Activated CD8-positive, alpha-beta T cell treated with anti-CD3 and anti-CD28 coated beads for 36 hours (primary cell): Measurements from ENCODE around the gene CFAP298. TPM values are rescaled to one million over a fixed set of nuclear protein-coding genes. Genes with fewer than 3 reads are reported as not detected.
"Not testable (repeated sequence)": the region's sequence is repeated elsewhere in the genome, so short reads cannot be mapped to it uniquely, and the experiment has no call there.

ENCODE experiments used
- ATAC-seq: fragments of 200-7000 bp; cut with Tn5 transposase; one replicate; pipeline ENCODE4 v1.10.0; 2021; ENCODE audit warnings: mild to moderate bottlenecking, moderate library complexity
- CTCF ChIA-PET: fragments of 350-600 bp; sonication (Branson Sonifier 250); formaldehyde crosslinking; loops from one replicate; lab custom pipeline; 2021; ENCODE audit warnings: antibody characterized with exemption; lab: Charles Lee
- POLR2A ChIA-PET: fragments of 350-600 bp; sonication (Branson Sonifier 250); formaldehyde crosslinking; loops from one replicate; lab custom pipeline; 2021; ENCODE audit warnings: antibody characterized with exemption; lab: Charles Lee
- DNase-seq: peaks from one replicate; pipeline ENCODE4 v3.0.0-alpha.2; 2020
- H3K27ac Mint-ChIP-seq: one replicate; pipeline ENCODE4 v1.8.0; 2021; ENCODE audit warnings: mild to moderate bottlenecking, mixed read lengths
- H3K27me3 Mint-ChIP-seq: one replicate; pipeline ENCODE4 v1.8.0; 2021; ENCODE audit warnings: mixed read lengths
- H3K36me3 Mint-ChIP-seq: one replicate; pipeline ENCODE4 v1.8.0; 2021; ENCODE audit warnings: low read depth, mixed read lengths
- H3K4me1 Mint-ChIP-seq: one replicate; pipeline ENCODE4 v1.8.0; 2021; ENCODE audit warnings: low read depth, mixed read lengths
- H3K4me3 Mint-ChIP-seq: one replicate; pipeline ENCODE4 v1.8.0; 2021; ENCODE audit warnings: mild to moderate bottlenecking, moderate library complexity, mixed read lengths
- H3K9me3 Mint-ChIP-seq: one replicate; pipeline ENCODE4 v1.8.0; 2021; ENCODE audit warnings: mixed read lengths
- CTCF ChIP-seq: fragments of 200-600 bp; IDR thresholded peaks from one replicate; pipeline ENCODE4 v1.8.0; 2022; ENCODE audit warnings: antibody characterized with exemption, mild to moderate bottlenecking
- intact Hi-C: fragments of 100-400 bp; cut with micrococcal nuclease; formaldehyde crosslinking; loops from one replicate; pipeline ENCODE4 v1.10.0; 2022
- total RNA-seq, 2 experiments: library from RNA; stranded (reverse); gene quantifications; one replicate each; pipeline ENCODE4 v1.2.3, GENCODE V29; 2021

Gene CFAP298
- 10 to 100 TPM; 36.2 to 39.5 TPM for total RNA-seq

- peak within 1 kb of the TSS; percentile 81 for H3K27ac Mint-ChIP-seq
- H3K9me3 Mint-ChIP-seq, result no peaks in the 10 kb centered on the region
- peaks cover 10% of the 10 kb centered on the region for H3K4me1 Mint-ChIP-seq
- TF ChIP-seq CTCF, result no peak
- no peaks in the 10 kb centered on the region for H3K27me3 Mint-ChIP-seq
- peak; percentile 92 for ATAC-seq
- H3K4me3 Mint-ChIP-seq, result peak within 1 kb of the TSS; percentile 99
- peaks cover 14% of the 10 kb centered on the region for H3K36me3 Mint-ChIP-seq
- peak; percentile 93 for DNase-seq
- ChIA-PET CTCF (interaction anchor here (0.6 to 5.4 kb wide), 9 partner anchors 12 to 243 kb away, joined by 3 to 67 read pairs (median 3); partner anchors contain the start of gene URB1), POLR2A (interaction anchor here (0.6 to 1.9 kb wide), 7 partner anchors 16 to 333 kb away, joined by 3 to 8 read pairs (median 3); partner anchors contain the start of genes EVA1C and MIS18A)
- intact Hi-C loops, result no loop called here
Observed at GRCh38 chr21:32612075-32612998, at the start of gene CFAP298. Gene CFAP298 (minus strand): TSS chr21:32612377. CDS start chr21:32612243, 134 bp downstream.

- H3K27me3 Mint-ChIP-seq, H3K4me3 Mint-ChIP-seq, POLR2A ChIA-PET, ATAC-seq, H3K4me1 Mint-ChIP-seq, H3K27ac Mint-ChIP-seq, intact Hi-C loops, DNase-seq: not testable (repeated sequence)
- Mint-ChIP-seq H3K36me3 (peaks cover 44% of the 10 kb centered on the region), H3K9me3 (peaks cover 17% of the 10 kb centered on the region)
- CTCF ChIA-PET, result interaction anchor here (0.6 kb wide), 1 partner anchor 145 kb away, joined by 3 read pairs; no protein-coding TSS in a partner anchor
Observed at GRCh38 chr21:32661026-32661782, 49.0 kb upstream of the CFAP298 start.

- Mint-ChIP-seq H3K27me3 (no peaks in the 10 kb centered on the region), H3K4me1 (no peaks in the 10 kb centered on the region), H3K27ac (no peak overlapping the region), H3K4me3 (no peak overlapping the region), H3K36me3 (peaks cover 20% of the 10 kb centered on the region), H3K9me3 (no peaks in the 10 kb centered on the region)
- ChIA-PET CTCF (interaction anchor here (0.9 to 3.3 kb wide), 3 partner anchors 13 to 167 kb away, joined by 3 to 20 read pairs (median 6); no protein-coding TSS in a partner anchor), POLR2A (interaction anchor here (1.5 kb wide), 1 partner anchor 113 kb away, joined by 3 read pairs; the partner anchor contains the start of gene PAXBP1)
- DNase-seq (no peak), ATAC-seq (no peak)
- intact Hi-C loops, result no loop called here
- no peak for TF ChIP-seq CTCF
Observed at GRCh38 chr21:32658524-32658923, 46.3 kb upstream of the CFAP298 start.

GRCh38 chr21:32653326-32653901, 41.2 kb upstream of the CFAP298 start:
- ChIA-PET POLR2A (no interaction called here), CTCF (interaction anchor here (0.5 to 1.3 kb wide), 19 partner anchors 10 to 700 kb away, joined by 3 to 6 read pairs (median 3); a partner anchor contains a TSS)
- peak; percentile 69 for TF ChIP-seq CTCF
- Mint-ChIP-seq H3K9me3 (no peaks in the 10 kb centered on the region), H3K27me3 (no peaks in the 10 kb centered on the region), H3K4me1 (peaks cover 11% of the 10 kb centered on the region), H3K4me3 (no peak overlapping the region), H3K27ac (no peak overlapping the region), H3K36me3 (peaks cover 10% of the 10 kb centered on the region)
- intact Hi-C loops, result loop anchor here (2.0 kb wide), 1 partner anchor 173 kb away; no protein-coding TSS in a partner anchor
- peak; percentile 75 for ATAC-seq
- DNase-seq, result peak; percentile 51

- ATAC-seq (no peak), DNase-seq (no peak)
- H3K27ac Mint-ChIP-seq, result no peak overlapping the region
- peaks cover 6% of the 10 kb centered on the region for H3K36me3 Mint-ChIP-seq
- peaks cover 11% of the 10 kb centered on the region for H3K4me1 Mint-ChIP-seq
- CTCF ChIA-PET, result interaction anchor here (0.7 kb wide), 2 partner anchors 9 to 178 kb away, joined by 3 to 4 read pairs; no protein-coding TSS in a partner anchor
- H3K9me3 Mint-ChIP-seq, result no peaks in the 10 kb centered on the region
- H3K27me3 Mint-ChIP-seq, result no peaks in the 10 kb centered on the region
- intact Hi-C loops, result no loop called here
- POLR2A ChIA-PET, result no interaction called here
- H3K4me3 Mint-ChIP-seq, result no peak overlapping the region
- TF ChIP-seq CTCF, result no peak
Observed at GRCh38 chr21:32648165-32648564, 36.0 kb upstream of the CFAP298 start.
